ENCODE results near the gene FYTTD1. TPM values are rescaled to one million over a fixed set of nuclear protein-coding genes. Genes with fewer than 3 reads are reported as not detected.
"Not testable (repeated sequence)": the region's sequence is repeated elsewhere in the genome, so short reads cannot be mapped to it uniquely, and the experiment has no call there.

Gene FYTTD1
- total RNA-seq, 2 experiments from 2014 or later = 75.8 to 78.2 TPM

- Mint-ChIP-seq H3K36me3 (ENCODE audit: low read depth) (peaks cover 35% of the 10 kb centered on the region), H3K9me3 (no peaks in the 10 kb centered on the region), H3K4me1 (ENCODE audit: low read depth) (peaks cover under 1% of the 10 kb centered on the region), H3K4me3 (no peak overlapping the region), H3K27ac (no peak overlapping the region), H3K27me3 (no peaks in the 10 kb centered on the region)
- no peak overlapping the region for H3K4me3 ChIP-seq (ENCODE audit: low read length)
- no peak overlapping the region for H3K27ac ChIP-seq (ENCODE audit: low read depth in 1 of 2, low read length in 2 of 2)
- H3K27me3 ChIP-seq (ENCODE audit: control insufficient read depth in 1 of 2, insufficient read depth in 2 of 2, low read length in 2 of 2) = no peaks in the 10 kb centered on the region
- ChIA-PET POLR2A (no interaction called here), CTCF (no interaction called here)
- no peaks in the 10 kb centered on the region for H3K9me3 ChIP-seq (ENCODE audit: control insufficient read depth in 1 of 2, insufficient read depth in 1 of 2, low read length in 2 of 2)
- peak in 1 of 14 experiments; percentile 28 for DNase-seq
- H3K4me1 ChIP-seq (ENCODE audit: insufficient read depth, low read length) = no peaks in the 10 kb centered on the region
- no peak for ATAC-seq (ENCODE audit: poor library complexity)
- TF ChIP-seq CTCF (IDR thresholded peaks at IDR 0.05) = no peak
- intact Hi-C loops (cut with DNase I, micrococcal nuclease) = no loop called here
- H3K36me3 ChIP-seq (ENCODE audit: insufficient read depth, low read length) = peaks cover 33% of the 10 kb centered on the region
Measured at GRCh38 chr3:197706658-197707057, 43.0 kb upstream of the FYTTD1 start.

GRCh38 chr3:197709135-197709534, 40.5 kb upstream of the FYTTD1 start:
- peaks cover 15% of the 10 kb centered on the region for H3K36me3 ChIP-seq (ENCODE audit: insufficient read depth, low read length)
- ChIA-PET CTCF (interaction anchor here (1.0 kb wide), 1 partner anchor 32 kb away, joined by 3 read pairs; no protein-coding TSS in a partner anchor), POLR2A (no interaction called here)
- peak in 1 of 14 experiments; percentile 19 for DNase-seq
- Mint-ChIP-seq H3K27ac (peak overlapping the region; percentile 24), H3K36me3 (ENCODE audit: low read depth) (peaks cover 29% of the 10 kb centered on the region), H3K4me1 (ENCODE audit: low read depth) (peaks cover 21% of the 10 kb centered on the region), H3K9me3 (no peaks in the 10 kb centered on the region), H3K27me3 (no peaks in the 10 kb centered on the region), H3K4me3 (no peak overlapping the region)
- no peak overlapping the region for H3K27ac ChIP-seq (ENCODE audit: low read depth in 1 of 2, low read length in 2 of 2)
- intact Hi-C loops (cut with DNase I, micrococcal nuclease) = no loop called here
- no peak for ATAC-seq (ENCODE audit: poor library complexity)
- H3K9me3 ChIP-seq (ENCODE audit: control insufficient read depth in 1 of 2, insufficient read depth in 1 of 2, low read length in 2 of 2) = no peaks in the 10 kb centered on the region
- no peak for TF ChIP-seq CTCF (IDR thresholded peaks at IDR 0.05)
- H3K27me3 ChIP-seq (ENCODE audit: control insufficient read depth in 1 of 2, insufficient read depth in 2 of 2, low read length in 2 of 2) = no peaks in the 10 kb centered on the region
- H3K4me3 ChIP-seq (ENCODE audit: low read length) = no peak overlapping the region
- peaks cover 9% of the 10 kb centered on the region for H3K4me1 ChIP-seq (ENCODE audit: insufficient read depth, low read length)

GRCh38 chr3:197710965-197711364, 38.7 kb upstream of the FYTTD1 start:
- ATAC-seq (ENCODE audit: poor library complexity); H3K4me3 ChIP-seq (ENCODE audit: low read length); DNase-seq; H3K27me3 Mint-ChIP-seq; H3K9me3 Mint-ChIP-seq; H3K4me1 ChIP-seq (ENCODE audit: insufficient read depth, low read length); H3K27ac ChIP-seq (ENCODE audit: low read depth in 1 of 2, low read length in 2 of 2); H3K9me3 ChIP-seq (ENCODE audit: control insufficient read depth in 1 of 2, insufficient read depth in 1 of 2, low read length in 2 of 2); H3K27me3 ChIP-seq (ENCODE audit: control insufficient read depth in 1 of 2, insufficient read depth in 2 of 2, low read length in 2 of 2); H3K4me3 Mint-ChIP-seq: not testable (repeated sequence)
- intact Hi-C loops (cut with DNase I, micrococcal nuclease) = loop anchor here (5.0 to 10.0 kb wide), 2 partner anchors 81 to 416 kb away; partner anchors contain the start of genes DLG1 (in 1 of the 2) and LRCH3 (in 1 of the 2)
- H3K36me3 Mint-ChIP-seq (ENCODE audit: low read depth) = peaks cover 23% of the 10 kb centered on the region
- ChIA-PET POLR2A (interaction anchor here (4.1 kb wide), 1 partner anchor 25 kb away, joined by 38 read pairs; the partner anchor contains the start of gene RUBCN), CTCF (interaction anchor here (0.6 to 0.9 kb wide), 2 partner anchors 40 to 91 kb away, joined by 3 read pairs; no protein-coding TSS in a partner anchor)
- H3K36me3 ChIP-seq (ENCODE audit: insufficient read depth, low read length) = peaks cover 11% of the 10 kb centered on the region
- H3K27ac Mint-ChIP-seq = peak overlapping the region; percentile 88
- peaks cover 25% of the 10 kb centered on the region for H3K4me1 Mint-ChIP-seq (ENCODE audit: low read depth)

Measured in CD4-positive, alpha-beta T cell (primary cell).